Naive thymus-derived CD4-positive, alpha-beta T cell (primary cell): ENCODE data around the gene FN1. TPM values are rescaled to one million over a fixed set of nuclear protein-coding genes. Genes with fewer than 3 reads are reported as not detected.
A peak's percentile ranks its signal among the peaks of the same experiment; 100 is the strongest.

ENCODE experiments used
- ATAC-seq: fragments of 150-1000 bp; cut with Tn5 transposase; 2 replicates; pipeline ENCODE4 v1.10.0; 2021; ENCODE audit warnings: mild to moderate bottlenecking, moderate library complexity
- CTCF ChIA-PET: fragments of 350-600 bp; sonication (Branson Sonifier 250); formaldehyde crosslinking; loops from one replicate; lab custom pipeline; 2021; ENCODE audit warnings: antibody characterized with exemption; lab: Charles Lee
- POLR2A ChIA-PET: fragments of 350-600 bp; sonication (Branson Sonifier 250); formaldehyde crosslinking; loops from one replicate; lab custom pipeline; 2021; ENCODE audit warnings: antibody characterized with exemption, inconsistent platforms; lab: Charles Lee
- DNase-seq, 9 donors: peaks; one replicate each; pipeline versions ENCODE4 v3.0.0 to v3.0.0-alpha.2; 2020 to 2022; ENCODE audit warnings: mixed read lengths in 1 of 9
- H3K27ac ChIP-seq: one replicate; pipeline ENCODE4 v1.7.0; 2013; ENCODE audit warnings: mild to moderate bottlenecking, low read depth, low read length, moderate library complexity
- H3K27me3 ChIP-seq, 2 donors: one replicate each; pipeline ENCODE4 v1.7.0; 2013; ENCODE audit warnings: low read length in 2 of 2, mild to moderate bottlenecking in 2 of 2, moderate library complexity in 2 of 2; ENCODE audit not compliant: control insufficient read depth in 2 of 2, insufficient read depth in 2 of 2
- H3K36me3 ChIP-seq, 3 experiments: 1 replicate in 2 of 3; 2 replicates in 1 of 3; pipeline ENCODE4 v1.7.0; 2013; ENCODE audit warnings: low read length in 3 of 3, mild to moderate bottlenecking in 3 of 3, moderate library complexity in 1 of 3; ENCODE audit not compliant: insufficient read depth in 3 of 3, control insufficient read depth in 2 of 3
- H3K4me1 ChIP-seq, 2 donors: one replicate each; pipeline ENCODE4 v1.7.0; 2013; ENCODE audit warnings: low read length in 2 of 2, mild to moderate bottlenecking in 2 of 2, moderate library complexity in 1 of 2; ENCODE audit not compliant: control insufficient read depth in 2 of 2, insufficient read depth in 2 of 2
- H3K4me3 ChIP-seq: 2 replicates; pipeline ENCODE4 v1.7.0; 2013; ENCODE audit warnings: mild to moderate bottlenecking, low read length
- H3K9me3 ChIP-seq, 3 experiments: 1 replicate in 2 of 3; 2 replicates in 1 of 3; pipeline ENCODE4 v1.7.0; 2013; ENCODE audit warnings: low read length in 3 of 3; ENCODE audit not compliant: control insufficient read depth in 2 of 3
- H3K27ac Mint-ChIP-seq, 9 donors: one replicate each; pipeline ENCODE4 v1.8.0; 2020 to 2022; ENCODE audit warnings: mixed read lengths in 9 of 9, mild to moderate bottlenecking in 8 of 9, moderate library complexity in 5 of 9, inconsistent platforms in 2 of 9
- H3K27me3 Mint-ChIP-seq, 5 donors: one replicate each; pipeline ENCODE4 v1.8.0; 2021 to 2022; ENCODE audit warnings: mixed read lengths in 5 of 5, mild to moderate bottlenecking in 1 of 5
- H3K36me3 Mint-ChIP-seq, 5 donors: one replicate each; pipeline ENCODE4 v1.8.0; 2020 to 2022; ENCODE audit warnings: mixed read lengths in 5 of 5, mild to moderate bottlenecking in 3 of 5, inconsistent platforms in 1 of 5
- H3K4me1 Mint-ChIP-seq, 7 donors: one replicate each; pipeline ENCODE4 v1.8.0; 2020 to 2022; ENCODE audit warnings: mixed read lengths in 7 of 7, mild to moderate bottlenecking in 3 of 7, inconsistent platforms in 1 of 7
- H3K4me3 Mint-ChIP-seq, 10 donors: one replicate each; pipeline ENCODE4 v1.8.0; 2020 to 2022; ENCODE audit warnings: mild to moderate bottlenecking in 10 of 10, mixed read lengths in 10 of 10, moderate library complexity in 6 of 10, inconsistent platforms in 2 of 10
- H3K9me3 Mint-ChIP-seq, 11 donors: one replicate each; pipeline ENCODE4 v1.8.0; 2020 to 2022; ENCODE audit warnings: mixed read lengths in 11 of 11, mild to moderate bottlenecking in 4 of 11, inconsistent platforms in 1 of 11, moderate library complexity in 1 of 11
- intact Hi-C, 2 donors: fragments of 100-400 bp; cut with micrococcal nuclease; formaldehyde crosslinking; loops; one replicate each; pipeline ENCODE4 v1.15.1; 2023
- polyA plus RNA-seq, 2 donors: library from polyadenylated mRNA; unstranded; fragments of 300-500 nt; fragmentation: Illumina TruSeq; gene quantifications; one replicate each; pipeline ENCODE4 v1.2.3, GENCODE V29; 2021
- total RNA-seq, 6 experiments: library from RNA in 5 of 6; stranded (reverse) in 5 of 6; gene quantifications; 1 replicate in 5 of 6; 2 replicates in 1 of 6; pipeline ENCODE4 v1.2.3 and lab custom pipeline; 2021 to 2026

FN1 gene
- total and polyA plus RNA-seq, 7 experiments from 2014 or later, result 0.13 to 2.2 (median 0.68) TPM

DNA sequence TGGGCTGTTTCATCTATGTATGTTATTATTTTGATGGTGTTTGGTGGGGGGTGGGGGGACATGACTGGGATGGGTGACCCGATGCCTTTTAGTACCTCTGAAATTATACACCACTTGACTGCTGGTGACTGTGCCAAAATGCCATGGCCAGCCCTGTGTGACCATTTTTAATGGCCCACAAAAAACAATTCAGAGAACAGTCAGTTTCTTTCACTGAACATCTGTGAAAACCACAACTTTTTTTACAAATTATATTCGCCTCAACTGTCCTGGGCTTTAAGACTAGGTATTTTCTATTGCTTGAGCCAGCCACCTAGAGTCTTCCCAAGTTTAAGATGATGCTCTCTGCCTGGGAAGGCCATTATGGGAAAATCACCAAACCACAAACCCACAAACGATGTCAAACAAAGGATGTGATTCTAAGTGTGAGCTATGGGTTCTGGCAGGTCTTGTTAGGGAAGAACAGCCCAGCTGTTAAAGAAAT, 33.9 kb downstream of the FN1 start:
- Histone ChIP-seq H3K4me1 (no peaks in the 10 kb centered on the region), H3K27me3 (no peaks in the 10 kb centered on the region), H3K36me3 (no peaks in the 10 kb centered on the region), H3K4me3 (no peak overlapping the region), H3K9me3 (no peaks in the 10 kb centered on the region), H3K27ac (no peak overlapping the region)
- intact Hi-C loops, result no loop called here
- CTCF ChIA-PET, result no interaction called here
- no peak for ATAC-seq
- Mint-ChIP-seq H3K36me3 (no peaks in the 10 kb centered on the region), H3K4me1 (no peaks in the 10 kb centered on the region), H3K27ac (no peak overlapping the region), H3K4me3 (no peak overlapping the region), H3K9me3 (no peaks in the 10 kb centered on the region), H3K27me3 (peaks cover 4 to 18% (median 6%) of the 10 kb centered on the region in 5 donors)
- POLR2A ChIA-PET, result no interaction called here
- DNase-seq, result no peak

DNA sequence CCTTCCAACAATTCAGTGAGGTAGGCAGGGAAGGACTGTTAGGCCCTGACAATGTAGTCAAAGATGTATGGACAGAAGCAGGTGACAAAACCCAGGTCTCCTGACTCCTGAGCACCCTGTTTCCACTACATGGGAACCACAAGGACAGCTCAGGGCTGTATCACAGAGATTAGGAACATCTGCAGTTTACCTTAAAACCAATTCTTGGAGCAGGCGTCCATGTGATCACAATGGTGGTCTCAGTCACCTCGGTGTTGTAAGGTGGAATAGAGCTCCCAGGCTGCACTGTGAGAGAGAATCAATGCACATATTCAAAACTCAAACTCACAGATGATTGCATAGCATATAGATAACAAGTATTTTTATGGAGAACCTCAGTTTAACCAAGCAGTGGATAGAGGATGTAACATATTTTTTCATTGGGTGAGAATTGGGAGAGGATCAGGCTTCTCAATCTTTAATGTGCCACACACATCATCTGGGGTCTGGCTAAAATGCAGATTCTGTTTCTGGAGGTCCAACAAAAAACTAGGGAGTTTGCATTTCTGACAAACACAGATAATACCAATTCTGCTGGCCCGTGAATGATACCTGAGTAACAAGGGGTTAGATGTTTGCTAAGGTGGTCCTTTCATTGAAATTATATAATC, 36.7 kb downstream of the FN1 start:
- ChIA-PET CTCF (no interaction called here), POLR2A (no interaction called here)
- ATAC-seq, result no peak
- Histone ChIP-seq H3K9me3 (no peaks in the 10 kb centered on the region), H3K4me3 (no peak overlapping the region), H3K27me3 (no peaks in the 10 kb centered on the region), H3K27ac (no peak overlapping the region), H3K4me1 (no peaks in the 10 kb centered on the region), H3K36me3 (no peaks in the 10 kb centered on the region)
- DNase-seq, result no peak
- Mint-ChIP-seq H3K4me1 (no peaks in the 10 kb centered on the region), H3K36me3 (no peaks in the 10 kb centered on the region), H3K27ac (no peak overlapping the region), H3K27me3 (peaks cover 10 to 18% (median 12%) of the 10 kb centered on the region in 5 donors), H3K9me3 (no peaks in the 10 kb centered on the region), H3K4me3 (no peak overlapping the region)
- intact Hi-C loops, result no loop called here

DNA sequence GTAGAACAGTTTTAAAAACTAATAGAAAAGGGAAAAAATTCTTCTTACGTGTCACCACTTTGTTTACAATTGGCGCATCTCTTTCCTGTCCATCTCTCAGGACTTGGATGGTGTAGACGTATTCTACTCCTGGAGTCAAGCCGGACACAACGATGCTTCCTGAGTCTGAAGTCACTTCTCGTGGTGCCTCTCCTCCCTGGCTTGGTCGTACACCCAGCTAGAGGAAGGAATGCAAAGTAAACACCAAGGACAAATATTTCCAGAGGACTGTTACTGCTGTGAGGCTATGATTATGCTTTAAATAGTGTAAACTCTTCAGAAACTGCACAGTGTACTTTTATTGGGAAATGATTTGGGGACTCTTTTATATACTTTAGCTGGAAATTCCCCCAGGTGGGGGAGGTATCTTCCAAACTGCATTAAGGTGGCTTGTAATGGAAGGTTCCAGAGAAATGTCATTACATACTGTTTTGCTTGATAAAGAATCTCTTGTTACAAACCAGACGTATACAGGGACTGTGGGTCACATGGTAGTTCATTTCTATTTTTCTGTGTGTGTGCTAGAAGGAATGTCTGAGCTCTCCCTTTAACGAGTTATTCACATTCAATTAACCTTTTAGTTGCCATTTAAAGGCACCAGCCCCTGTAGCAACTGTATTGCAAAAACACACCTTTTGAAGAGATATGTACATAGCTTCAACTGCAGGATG, 38.1 kb downstream of the FN1 start:
- intact Hi-C loops, result no loop called here
- Mint-ChIP-seq H3K27ac (no peak overlapping the region), H3K4me3 (no peak overlapping the region), H3K27me3 (peaks cover 10 to 18% (median 14%) of the 10 kb centered on the region in 5 donors), H3K9me3 (no peaks in the 10 kb centered on the region), H3K4me1 (no peaks in the 10 kb centered on the region), H3K36me3 (no peaks in the 10 kb centered on the region)
- no peaks in the 10 kb centered on the region for H3K36me3 ChIP-seq
- H3K4me3 ChIP-seq, result no peak overlapping the region
- ATAC-seq, result no peak
- no peaks in the 10 kb centered on the region for H3K27me3 ChIP-seq
- H3K4me1 ChIP-seq, result no peaks in the 10 kb centered on the region
- H3K27ac ChIP-seq, result no peak overlapping the region
- ChIA-PET POLR2A (no interaction called here), CTCF (interaction anchor here (1.0 kb wide), 1 partner anchor 11 kb away, joined by 5 read pairs; no protein-coding TSS in a partner anchor)
- no peak for DNase-seq
- no peaks in the 10 kb centered on the region for H3K9me3 ChIP-seq

- H3K27ac Mint-ChIP-seq, result no peak overlapping the region
- Histone ChIP-seq H3K4me3 (no peak overlapping the region), H3K27ac (no peak overlapping the region), H3K9me3 (no peaks in the 10 kb centered on the region), H3K36me3 (no peaks in the 10 kb centered on the region), H3K4me1 (no peaks in the 10 kb centered on the region), H3K27me3 (no peaks in the 10 kb centered on the region)
- no peak overlapping the region for H3K4me3 Mint-ChIP-seq
- CTCF ChIA-PET, result no interaction called here
- peak; percentile 38 for ATAC-seq
- POLR2A ChIA-PET, result no interaction called here
- intact Hi-C loops, result no loop called here
- DNase-seq, result no peak
- no peaks in the 10 kb centered on the region for H3K4me1 Mint-ChIP-seq
- H3K9me3 Mint-ChIP-seq, result no peaks in the 10 kb centered on the region
- H3K27me3 Mint-ChIP-seq, result peaks cover 10 to 18% (median 13%) of the 10 kb centered on the region in 5 donors
- no peaks in the 10 kb centered on the region for H3K36me3 Mint-ChIP-seq
These were observed 39.1 kb downstream of the FN1 start for GRCh38 chr2:215396595-215397313.

DNA sequence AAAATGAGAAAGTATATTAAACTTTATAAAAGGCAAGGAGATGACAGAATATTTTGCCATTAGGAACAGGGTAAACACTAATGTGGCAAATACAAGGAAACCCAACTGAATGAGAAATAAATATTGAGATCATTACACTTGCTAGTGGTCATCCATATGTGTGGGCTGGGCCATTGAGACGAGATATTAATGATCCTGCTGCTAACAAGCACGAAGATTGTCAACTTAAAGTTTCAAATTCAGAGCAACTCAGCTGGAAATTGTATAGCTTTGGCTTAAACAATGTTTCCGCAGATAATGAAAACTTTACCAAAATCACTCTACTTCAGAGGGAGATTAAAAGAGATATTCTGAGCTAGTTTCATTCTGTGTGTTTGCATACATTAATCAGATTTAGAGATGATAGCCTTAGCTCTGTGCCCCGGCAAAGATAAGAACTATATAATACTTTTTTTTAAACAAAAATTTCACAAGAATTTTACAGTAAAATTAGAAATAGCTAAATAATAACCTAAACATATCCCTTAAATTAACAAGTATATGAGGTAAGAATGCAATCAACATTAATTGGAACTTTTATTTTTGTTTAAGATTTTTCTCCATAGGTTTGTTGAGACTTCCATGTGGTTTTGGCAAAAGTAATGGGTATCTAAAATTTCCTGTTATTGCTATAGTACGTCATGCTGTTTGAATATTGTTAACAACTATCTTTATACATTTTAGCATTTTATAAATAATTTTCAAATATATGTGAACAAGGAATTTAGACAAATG, 40.0 kb downstream of the FN1 start:
- no peak overlapping the region for H3K27ac Mint-ChIP-seq
- CTCF ChIA-PET, result no interaction called here

DNA sequence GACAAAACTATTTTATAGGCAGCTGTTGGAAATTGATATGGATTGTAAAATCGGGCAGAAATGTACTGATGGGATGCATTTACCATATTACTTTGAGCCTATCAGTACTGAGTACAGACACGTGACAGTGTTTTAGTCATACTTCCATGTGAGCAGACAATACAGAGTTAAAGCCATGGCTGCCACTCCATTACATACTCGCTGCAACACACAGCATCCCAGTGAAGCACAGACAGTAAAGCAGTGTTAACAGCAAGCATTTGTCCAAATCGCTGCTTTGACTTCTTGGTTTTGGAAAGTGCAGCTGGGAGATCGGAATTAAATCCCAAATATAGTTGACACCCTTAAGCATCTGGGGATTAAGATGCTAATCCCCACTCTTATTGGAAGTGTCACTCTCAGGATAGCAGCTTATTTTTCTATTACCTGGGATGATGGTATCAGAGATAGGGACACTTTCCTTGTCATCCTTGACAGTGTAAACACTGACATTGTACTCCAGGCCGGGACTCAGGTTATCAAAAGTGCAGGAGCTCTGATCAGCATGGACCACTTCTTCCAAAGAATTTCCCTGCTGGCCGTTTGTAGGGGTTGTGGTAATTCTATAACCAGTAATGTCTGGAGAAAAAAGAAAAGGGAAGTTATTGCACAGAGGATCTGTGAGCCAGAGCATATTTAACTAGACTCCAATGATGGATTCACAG, 41.6 kb downstream of the FN1 start:
- H3K27me3 ChIP-seq, result no peaks in the 10 kb centered on the region
- no peak for ATAC-seq
- H3K4me1 Mint-ChIP-seq, result no peaks in the 10 kb centered on the region
- no peaks in the 10 kb centered on the region for H3K36me3 ChIP-seq
- ChIA-PET CTCF (no interaction called here), POLR2A (no interaction called here)
- no peaks in the 10 kb centered on the region for H3K9me3 Mint-ChIP-seq
- no peak overlapping the region for H3K4me3 Mint-ChIP-seq
- H3K27ac ChIP-seq, result no peak overlapping the region
- H3K36me3 Mint-ChIP-seq, result no peaks in the 10 kb centered on the region
- no peaks in the 10 kb centered on the region for H3K9me3 ChIP-seq
- H3K27me3 Mint-ChIP-seq, result peaks cover 8 to 22% (median 16%) of the 10 kb centered on the region in 5 donors
- H3K4me1 ChIP-seq, result no peaks in the 10 kb centered on the region
- H3K4me3 ChIP-seq, result no peak overlapping the region
- DNase-seq, result no peak
- intact Hi-C loops, result no loop called here
- H3K27ac Mint-ChIP-seq, result no peak overlapping the region

More for the DNA sequence above, 40.0 kb downstream of the FN1 start:
- Histone ChIP-seq H3K4me3 (no peak overlapping the region), H3K27ac (no peak overlapping the region), H3K4me1 (no peaks in the 10 kb centered on the region), H3K9me3 (no peaks in the 10 kb centered on the region), H3K27me3 (no peaks in the 10 kb centered on the region), H3K36me3 (no peaks in the 10 kb centered on the region)
- Mint-ChIP-seq H3K27me3 (peaks cover 10 to 18% (median 16%) of the 10 kb centered on the region in 5 donors), H3K4me3 (no peak overlapping the region), H3K4me1 (no peaks in the 10 kb centered on the region), H3K9me3 (no peaks in the 10 kb centered on the region), H3K36me3 (no peaks in the 10 kb centered on the region)
- POLR2A ChIA-PET, result no interaction called here
- intact Hi-C loops, result no loop called here
- ATAC-seq (no peak), DNase-seq (no peak)
